ENCODE measurements around the gene CD96.

CD96 gene

GRCh38 chr3:111684640-111685039, 142.6 kb downstream of the CD96 start:
- DNase-seq, result no peak

- no peak for DNase-seq
Observed at GRCh38 chr3:111688190-111688800, 146.3 kb downstream of the CD96 start.

GRCh38 chr3:111690242-111690641, 148.2 kb downstream of the CD96 start:
- no peak for DNase-seq

GRCh38 chr3:111691293-111691909, 149.4 kb downstream of the CD96 start:
- DNase-seq, result peak; percentile 41

GRCh38 chr3:111692593-111693552, 150.9 kb downstream of the CD96 start:
- no peak for DNase-seq

- no peak for DNase-seq
Observed at GRCh38 chr3:111694471-111694870, 152.5 kb downstream of the CD96 start.

- no peak for DNase-seq
Observed at GRCh38 chr3:111695636-111696117, 153.7 kb downstream of the CD96 start.

- DNase-seq, result no peak
Observed at GRCh38 chr3:111700054-111700453, 158.1 kb downstream of the CD96 start.

- no peak for DNase-seq
Observed at GRCh38 chr3:111701292-111701906, 159.4 kb downstream of the CD96 start.
